Smooth muscle cell (in vitro differentiated cells): ENCODE results near the gene COL4A2. TPM values are rescaled to one million over a fixed set of nuclear protein-coding genes. Genes with fewer than 3 reads are reported as not detected.
"Not testable (repeated sequence)": the region's sequence is repeated elsewhere in the genome, so short reads cannot be mapped to it uniquely, and the experiment has no call there.

Experiments
- DNase-seq: peaks from one replicate; lab custom pipeline; 2025; ENCODE audit not compliant: unreplicated experiment; lab: John Stamatoyannopoulos, UW
- H2AFZ ChIP-seq: fragments of 200-600 bp; sonication (generic); 2 replicates; pipeline ENCODE4 v1.6.0; 2016; ENCODE audit warnings: antibody characterized with exemption, low read depth, mild to moderate bottlenecking
- H3F3A ChIP-seq: fragments of 200-600 bp; sonication (generic); 2 replicates; pipeline ENCODE4 v1.6.0; 2017; ENCODE audit warnings: antibody characterized with exemption, low read depth
- H3K27ac ChIP-seq: fragments of 200-600 bp; sonication (generic); 2 replicates; pipeline ENCODE4 v1.5.1; 2016; ENCODE audit warnings: low read depth, mild to moderate bottlenecking
- H3K27me3 ChIP-seq: fragments of 200-600 bp; sonication (generic); 2 replicates; pipeline ENCODE4 v1.6.1; 2016; ENCODE audit warnings: low read depth, mild to moderate bottlenecking
- H3K36me3 ChIP-seq: fragments of 200-600 bp; sonication (generic); 2 replicates; pipeline ENCODE4 v1.5.1; 2016; ENCODE audit warnings: low read depth
- H3K4me1 ChIP-seq: fragments of 200-600 bp; sonication (generic); 2 replicates; pipeline ENCODE4 v1.5.1; 2016; ENCODE audit warnings: low read depth
- H3K4me2 ChIP-seq: fragments of 200-600 bp; sonication (generic); 2 replicates; pipeline ENCODE4 v1.6.0; 2016; ENCODE audit warnings: mild to moderate bottlenecking
- H3K4me3 ChIP-seq: fragments of 200-600 bp; sonication (generic); 2 replicates; pipeline ENCODE4 v1.5.1; 2016; ENCODE audit warnings: mild to moderate bottlenecking
- H3K79me2 ChIP-seq: fragments of 200-600 bp; sonication (generic); 2 replicates; pipeline ENCODE4 v1.6.0; 2016; ENCODE audit warnings: low read depth, mild to moderate bottlenecking
- H3K9ac ChIP-seq: fragments of 200-600 bp; sonication (generic); 2 replicates; pipeline ENCODE4 v1.6.0; 2016; ENCODE audit warnings: low read depth
- H3K9me3 ChIP-seq: fragments of 200-600 bp; sonication (generic); replicated peaks from 2 replicates; pipeline ENCODE4 v1.5.1; 2016; ENCODE audit warnings: low read depth
- H4K20me1 ChIP-seq: fragments of 200-600 bp; sonication (generic); 2 replicates; pipeline ENCODE4 v1.6.0; 2016; ENCODE audit warnings: low read depth
- WGBS: methylation state at CpG from one replicate; pipeline ENCODE4 v1.1.7; 2016; ENCODE audit warnings: low lambda C conversion rate; 5-methylcytosine and 5-hydroxymethylcytosine counted together
- polyA plus RNA-seq: library from polyadenylated mRNA; unstranded; fragments of >200 nt; fragmentation: Nextera tagmentation; extraction: Ambion mirVana; gene quantifications from 2 replicates; pipeline ENCODE4 v1.2.1, GENCODE V29; 2016
- total RNA-seq: library from RNA; depleted of rRNA; stranded (reverse); fragments of >200 nt; gene quantifications from 2 replicates; pipeline ENCODE4 v1.2.3, GENCODE V29; 2014
- TF ChIP-seq, protein P1 (sequence below): fragments of 200-600 bp; sonication (generic); IDR thresholded peaks from 2 replicates; pipeline ENCODE4 v1.5.1; 2017; ENCODE audit warnings: borderline replicate concordance, mild to moderate bottlenecking, antibody characterized with exemption; ENCODE audit not compliant: insufficient read depth, poor library complexity, severe bottlenecking

COL4A2 gene
- total and polyA plus RNA-seq, 2 experiments from 2014 or later: 1,456 to 2,786 TPM

GRCh38 chr13:110528911-110529310 is 221.8 kb downstream of the COL4A2 start:
- WGBS: 33% methylated on average over 6 of the region's 6 CpGs
- peak overlapping the region; percentile 33 for H3K9ac ChIP-seq
- peaks cover 19% of the 10 kb centered on the region for H4K20me1 ChIP-seq
- TF ChIP-seq, protein P1, sequence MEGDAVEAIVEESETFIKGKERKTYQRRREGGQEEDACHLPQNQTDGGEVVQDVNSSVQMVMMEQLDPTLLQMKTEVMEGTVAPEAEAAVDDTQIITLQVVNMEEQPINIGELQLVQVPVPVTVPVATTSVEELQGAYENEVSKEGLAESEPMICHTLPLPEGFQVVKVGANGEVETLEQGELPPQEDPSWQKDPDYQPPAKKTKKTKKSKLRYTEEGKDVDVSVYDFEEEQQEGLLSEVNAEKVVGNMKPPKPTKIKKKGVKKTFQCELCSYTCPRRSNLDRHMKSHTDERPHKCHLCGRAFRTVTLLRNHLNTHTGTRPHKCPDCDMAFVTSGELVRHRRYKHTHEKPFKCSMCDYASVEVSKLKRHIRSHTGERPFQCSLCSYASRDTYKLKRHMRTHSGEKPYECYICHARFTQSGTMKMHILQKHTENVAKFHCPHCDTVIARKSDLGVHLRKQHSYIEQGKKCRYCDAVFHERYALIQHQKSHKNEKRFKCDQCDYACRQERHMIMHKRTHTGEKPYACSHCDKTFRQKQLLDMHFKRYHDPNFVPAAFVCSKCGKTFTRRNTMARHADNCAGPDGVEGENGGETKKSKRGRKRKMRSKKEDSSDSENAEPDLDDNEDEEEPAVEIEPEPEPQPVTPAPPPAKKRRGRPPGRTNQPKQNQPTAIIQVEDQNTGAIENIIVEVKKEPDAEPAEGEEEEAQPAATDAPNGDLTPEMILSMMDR: no peak
- peak overlapping the region; percentile 90 for H3K27ac ChIP-seq
- H2AFZ ChIP-seq: no peak overlapping the region
- no peaks in the 10 kb centered on the region for H3K27me3 ChIP-seq
- no peak for DNase-seq
- no peaks in the 10 kb centered on the region for H3K36me3 ChIP-seq
- no peaks in the 10 kb centered on the region for H3K9me3 ChIP-seq
- no peak overlapping the region for H3K4me3 ChIP-seq
- H3F3A ChIP-seq: peaks cover 15% of the 10 kb centered on the region
- peaks cover 8% of the 10 kb centered on the region for H3K79me2 ChIP-seq
- peaks cover 3% of the 10 kb centered on the region for H3K4me1 ChIP-seq
- H3K4me2 ChIP-seq: peak overlapping the region; percentile 45

DNA sequence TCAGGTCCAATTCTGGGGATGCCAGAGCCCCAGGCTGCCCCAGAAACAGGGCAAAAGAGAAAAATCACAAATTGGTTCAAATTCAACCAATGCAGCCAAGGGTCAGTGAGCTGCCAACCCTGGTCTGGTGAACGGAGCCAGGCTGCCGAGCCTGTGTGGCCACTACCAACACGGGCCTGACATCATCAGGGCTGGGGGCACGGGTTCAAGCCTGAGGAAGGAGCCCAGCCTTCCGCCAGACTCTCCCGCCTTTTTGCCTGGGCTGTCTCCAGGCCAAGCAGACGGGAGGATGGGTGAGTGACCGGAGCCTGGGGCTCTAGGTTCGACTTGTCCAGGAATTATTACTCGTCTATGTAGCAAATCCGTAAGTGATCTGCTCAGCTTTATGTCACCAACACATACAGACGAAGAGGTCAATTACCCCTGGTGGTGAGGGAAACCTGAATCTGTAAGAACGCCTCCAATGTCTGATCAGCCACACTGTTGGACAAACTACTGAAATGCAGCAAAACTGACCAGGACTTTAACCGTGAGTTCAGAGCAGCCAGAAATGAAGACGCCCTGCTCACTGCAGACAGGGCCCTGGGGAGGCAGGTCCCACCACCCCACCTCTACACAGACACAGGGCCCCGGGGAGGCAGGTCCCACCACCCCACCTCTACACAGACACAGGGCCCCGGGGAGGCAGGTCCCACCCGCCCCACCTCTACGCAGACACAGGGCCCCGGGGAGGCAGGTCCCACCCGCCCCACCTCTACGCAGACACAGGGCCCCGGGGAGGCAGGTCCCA is 222.6 kb downstream of the COL4A2 start:
- Histone ChIP-seq H4K20me1 (peaks cover 19% of the 10 kb centered on the region), H2AFZ (no peak overlapping the region), H3K4me2 (no peak overlapping the region), H3K27me3 (no peaks in the 10 kb centered on the region), H3K79me2 (peaks cover 8% of the 10 kb centered on the region), H3K4me1 (peaks cover 3% of the 10 kb centered on the region), H3K36me3 (no peaks in the 10 kb centered on the region), H3K27ac (peak overlapping the region; percentile 90), H3K9me3 (no peaks in the 10 kb centered on the region), H3K4me3 (no peak overlapping the region), H3K9ac (peak overlapping the region; percentile 5), H3F3A (peaks cover 15% of the 10 kb centered on the region)
- WGBS: 51% methylated on average over 17 of the region's 23 CpGs
- DNase-seq: no peak
- TF ChIP-seq, protein P1: no peak

- no peaks in the 10 kb centered on the region for H3K9me3 ChIP-seq
- H3K4me2 ChIP-seq: no peak overlapping the region
- peaks cover 15% of the 10 kb centered on the region for H3F3A ChIP-seq
- H3K27ac ChIP-seq: peak overlapping the region; percentile 9
- H2AFZ ChIP-seq: no peak overlapping the region
- TF ChIP-seq, protein P1: no peak
- peaks cover 18% of the 10 kb centered on the region for H3K79me2 ChIP-seq
- no peak overlapping the region for H3K4me3 ChIP-seq
- H3K9ac ChIP-seq: no peak overlapping the region
- H3K36me3 ChIP-seq: no peaks in the 10 kb centered on the region
- no peaks in the 10 kb centered on the region for H3K27me3 ChIP-seq
- no peak for DNase-seq
- H3K4me1 ChIP-seq: peaks cover 3% of the 10 kb centered on the region
- 85% methylated on average over 7 of the region's 7 CpGs for WGBS
- peaks cover 10% of the 10 kb centered on the region for H4K20me1 ChIP-seq
These were observed 224.0 kb downstream of the COL4A2 start for GRCh38 chr13:110531100-110531499.

GRCh38 chr13:110531671-110532083 is 224.6 kb downstream of the COL4A2 start:
- Histone ChIP-seq H3K4me2 (no peak overlapping the region), H3K9ac (no peak overlapping the region), H2AFZ (no peak overlapping the region), H3F3A (peaks cover 14% of the 10 kb centered on the region), H3K27me3 (no peaks in the 10 kb centered on the region), H3K36me3 (no peaks in the 10 kb centered on the region), H3K9me3 (no peaks in the 10 kb centered on the region), H3K27ac (no peak overlapping the region), H3K79me2 (peaks cover 20% of the 10 kb centered on the region), H4K20me1 (peaks cover 4% of the 10 kb centered on the region), H3K4me1 (peaks cover 3% of the 10 kb centered on the region), H3K4me3 (no peak overlapping the region)
- 89% methylated on average over 9 of the region's 9 CpGs for WGBS
- no peak for DNase-seq
- TF ChIP-seq, protein P1: no peak

DNA sequence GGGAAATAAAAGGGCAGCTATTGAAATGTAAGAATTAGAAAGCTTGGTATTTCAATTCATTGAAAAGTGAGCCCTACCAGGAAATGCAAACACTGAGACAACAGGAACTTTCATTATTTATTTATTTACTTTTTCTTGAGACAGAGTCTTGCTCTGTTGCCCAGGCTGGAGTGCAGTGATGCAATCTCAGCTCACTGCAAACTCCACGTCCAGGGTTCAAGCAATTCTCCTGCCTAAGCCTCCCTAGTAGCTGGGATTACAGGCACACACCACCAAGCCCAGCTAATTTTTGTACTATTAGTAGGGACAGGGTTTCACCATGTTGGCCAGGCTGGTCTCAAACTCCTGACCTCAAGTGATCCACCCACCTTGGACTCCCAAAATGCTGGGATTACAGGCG is 225.2 kb downstream of the COL4A2 start:
- H4K20me1 ChIP-seq, H3K4me1 ChIP-seq, H3K9me3 ChIP-seq, H3K4me3 ChIP-seq, H3K4me2 ChIP-seq, H3K27me3 ChIP-seq, H3F3A ChIP-seq, H3K9ac ChIP-seq, H3K27ac ChIP-seq, H2AFZ ChIP-seq, H3K36me3 ChIP-seq, DNase-seq: not testable (repeated sequence)
- peaks cover 23% of the 10 kb centered on the region for H3K79me2 ChIP-seq
- WGBS: 85% methylated on average over 2 of the region's 2 CpGs
